GM21723 (cell line): ENCODE measurements around the gene SMNDC1.

Experiments
- ATAC-seq: cut with Tn5 transposase; IDR thresholded peaks from one replicate; pipeline ENCODE4 v1.9.1; 2021; ENCODE audit warnings: mild to moderate bottlenecking, moderate library complexity; ENCODE audit not compliant: unreplicated experiment

The SMNDC1 gene

DNA sequence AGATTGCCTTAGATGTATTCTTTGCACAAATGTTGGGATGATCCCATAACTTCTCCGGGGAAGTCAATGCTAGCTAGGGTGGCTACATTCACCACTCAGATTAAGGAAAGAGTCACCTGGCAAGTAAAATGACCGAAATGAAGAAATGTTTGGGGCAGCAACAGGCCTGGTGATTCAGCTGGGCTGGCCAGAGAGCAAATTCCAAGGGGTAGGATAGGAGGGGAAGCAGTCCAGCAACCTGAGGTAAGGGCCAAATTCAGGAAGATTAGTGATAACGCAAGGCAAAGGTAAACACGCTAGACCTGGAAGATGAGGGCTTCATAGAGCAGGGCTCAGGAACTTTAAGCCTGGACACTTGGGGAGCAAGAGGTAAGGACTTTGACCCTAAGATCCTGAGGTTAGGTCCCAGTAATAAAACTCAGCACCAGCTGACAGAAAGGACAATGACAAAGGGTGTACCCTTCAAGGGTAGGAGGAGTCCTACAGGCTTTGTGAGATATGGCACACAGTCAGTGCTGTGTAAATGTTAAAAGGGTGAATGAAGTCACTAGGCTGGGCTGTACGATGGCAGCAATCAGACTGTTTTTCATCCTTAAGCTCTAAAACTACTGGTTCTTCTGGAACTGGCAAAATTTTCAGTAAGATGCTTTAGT is 22.7 kb upstream of the SMNDC1 start:
- ATAC-seq = no peak

GRCh38 chr10:110326351-110327032 is 21.8 kb upstream of the SMNDC1 start:
- ATAC-seq = no peak

GRCh38 chr10:110324805-110325280 is 20.1 kb upstream of the SMNDC1 start:
- peak; percentile 64 for ATAC-seq

GRCh38 chr10:110324201-110324804 is 19.6 kb upstream of the SMNDC1 start:
- ATAC-seq = peak; percentile 47

DNA sequence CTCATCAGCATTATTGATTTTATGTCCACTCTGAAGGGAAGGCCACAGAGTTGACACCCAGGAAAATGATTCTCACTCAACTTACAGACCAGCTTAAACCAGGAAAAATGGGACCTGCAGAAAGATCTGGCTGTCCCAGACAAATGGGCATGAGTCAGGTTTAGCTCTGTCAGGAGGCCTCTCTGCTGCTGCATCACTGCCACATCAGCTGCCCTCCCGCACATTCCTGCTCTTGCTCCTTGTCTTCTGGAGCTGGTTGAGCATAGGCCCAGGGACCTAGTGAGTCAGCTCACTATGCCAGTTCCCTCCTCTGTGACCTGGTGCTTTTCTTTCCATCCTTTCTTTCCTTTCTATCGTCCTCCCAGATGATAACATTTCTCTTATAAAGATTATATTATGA is 18.8 kb upstream of the SMNDC1 start:
- no peak for ATAC-seq

DNA sequence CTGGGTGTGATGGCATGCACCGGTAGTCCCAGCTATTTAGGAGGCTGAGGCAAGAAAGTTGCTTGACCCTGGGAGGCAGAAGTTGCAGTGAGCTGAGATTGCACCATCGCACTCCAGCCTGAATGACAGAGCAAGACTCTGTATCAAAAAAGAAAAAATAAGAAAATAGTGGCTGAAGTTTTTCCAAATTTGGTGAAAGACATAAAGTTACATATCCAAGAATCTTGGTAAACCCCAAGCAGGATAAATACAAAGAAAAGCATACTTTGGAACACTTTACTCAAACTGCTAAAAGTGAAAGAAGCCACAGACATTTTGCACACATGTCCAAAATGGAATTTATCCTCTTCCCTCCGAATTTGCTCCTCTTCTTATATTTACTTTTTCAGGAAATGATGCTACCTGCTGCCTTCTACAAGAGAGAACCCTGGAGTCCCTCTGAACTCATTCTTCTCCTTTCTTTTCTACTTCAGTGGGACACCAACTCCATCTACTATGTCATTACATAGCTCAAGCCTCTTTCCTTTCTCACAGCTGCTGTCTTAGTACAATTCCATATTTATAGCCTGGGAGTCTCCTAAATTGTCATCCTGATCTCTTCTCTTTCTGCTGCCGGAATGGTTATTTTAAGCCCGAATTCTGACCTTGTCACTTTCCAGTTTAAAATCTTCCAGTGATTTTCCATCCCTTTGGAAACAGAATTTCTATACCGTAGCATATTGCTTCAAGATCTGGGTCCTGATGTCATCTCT is 17.3 kb upstream of the SMNDC1 start:
- ATAC-seq = no peak

DNA sequence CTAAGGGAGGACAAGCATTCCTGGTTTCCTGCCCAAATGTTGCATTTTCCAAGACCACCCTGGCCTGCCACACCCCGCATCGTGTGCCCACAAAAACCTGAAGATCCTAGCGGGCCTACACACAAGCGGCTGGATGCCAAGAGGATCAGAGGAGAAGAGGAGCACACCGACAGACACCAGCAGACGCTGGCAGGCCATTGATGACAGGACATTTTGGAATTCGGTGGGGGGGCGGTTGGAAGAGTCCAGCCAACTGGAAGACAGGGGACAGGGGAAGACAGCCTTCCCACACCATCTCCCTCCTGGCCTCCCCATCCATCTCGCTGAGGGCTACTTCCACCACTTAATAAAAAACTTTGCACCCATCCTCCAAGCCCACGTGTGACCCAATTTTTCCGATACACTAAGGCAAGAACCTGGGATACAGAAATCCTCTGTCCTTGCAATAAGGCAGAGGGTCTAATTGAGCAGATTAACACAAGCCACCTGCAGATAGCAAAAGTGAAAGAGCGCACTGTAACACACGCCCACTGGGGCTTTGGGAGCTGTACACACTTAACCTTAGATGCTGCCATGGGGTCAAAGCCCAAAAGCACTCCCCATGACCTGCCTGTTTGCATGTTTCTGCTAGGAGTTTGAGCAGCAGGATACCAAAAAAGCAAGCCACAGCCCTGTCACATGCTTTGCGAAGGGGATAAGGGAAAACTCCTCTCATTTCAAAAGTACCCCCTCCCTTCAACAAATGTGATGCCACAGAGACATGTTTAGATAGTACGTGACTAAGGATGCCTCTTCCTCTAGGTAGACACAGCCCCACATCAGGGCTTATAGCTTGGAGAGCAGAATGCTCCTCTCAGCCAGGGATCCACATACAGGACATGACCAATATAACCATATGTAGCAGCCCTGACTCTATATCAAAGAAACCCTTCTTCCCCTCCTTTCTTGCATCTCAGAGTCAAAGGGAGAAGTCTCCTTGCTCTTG is 13.4 kb upstream of the SMNDC1 start:
- ATAC-seq = peak; percentile 58

DNA sequence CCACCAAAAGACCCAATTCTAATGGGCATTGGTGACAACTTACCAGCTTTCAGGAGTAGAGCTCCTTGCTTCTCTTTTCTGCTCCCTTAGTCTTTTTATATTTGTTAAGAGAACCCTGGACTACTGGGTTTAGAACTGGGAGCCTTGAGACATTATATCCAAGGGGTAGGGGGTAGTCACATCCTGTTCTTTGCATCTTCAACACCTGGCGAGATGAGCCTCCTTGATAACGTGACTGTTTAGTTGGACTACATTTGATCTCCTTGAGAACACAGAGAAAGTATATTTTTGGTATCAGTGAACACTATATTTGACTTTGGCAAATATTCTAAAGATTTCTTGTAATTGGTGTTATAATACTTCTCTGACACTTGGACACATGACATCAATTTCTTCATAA is 9.0 kb upstream of the SMNDC1 start:
- no peak for ATAC-seq

DNA sequence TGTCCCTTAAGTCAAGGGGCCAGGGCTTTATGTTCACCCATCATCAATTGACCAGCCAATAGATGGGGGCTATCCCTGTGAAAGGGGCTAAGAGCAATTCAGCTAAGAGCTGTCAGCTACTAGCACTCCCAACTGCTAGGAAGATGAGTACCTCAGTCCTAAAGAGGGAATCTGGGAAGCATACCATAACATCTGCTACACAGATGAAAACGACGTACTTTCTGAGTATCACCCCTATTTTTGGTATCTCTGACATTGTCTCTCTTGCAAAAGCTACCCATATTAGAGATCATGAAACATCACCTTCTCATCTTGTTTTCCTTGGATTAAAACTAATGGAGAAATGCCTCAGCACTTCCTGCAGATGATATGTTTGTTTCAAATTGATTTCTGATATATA is 7.5 kb upstream of the SMNDC1 start:
- ATAC-seq = no peak

DNA sequence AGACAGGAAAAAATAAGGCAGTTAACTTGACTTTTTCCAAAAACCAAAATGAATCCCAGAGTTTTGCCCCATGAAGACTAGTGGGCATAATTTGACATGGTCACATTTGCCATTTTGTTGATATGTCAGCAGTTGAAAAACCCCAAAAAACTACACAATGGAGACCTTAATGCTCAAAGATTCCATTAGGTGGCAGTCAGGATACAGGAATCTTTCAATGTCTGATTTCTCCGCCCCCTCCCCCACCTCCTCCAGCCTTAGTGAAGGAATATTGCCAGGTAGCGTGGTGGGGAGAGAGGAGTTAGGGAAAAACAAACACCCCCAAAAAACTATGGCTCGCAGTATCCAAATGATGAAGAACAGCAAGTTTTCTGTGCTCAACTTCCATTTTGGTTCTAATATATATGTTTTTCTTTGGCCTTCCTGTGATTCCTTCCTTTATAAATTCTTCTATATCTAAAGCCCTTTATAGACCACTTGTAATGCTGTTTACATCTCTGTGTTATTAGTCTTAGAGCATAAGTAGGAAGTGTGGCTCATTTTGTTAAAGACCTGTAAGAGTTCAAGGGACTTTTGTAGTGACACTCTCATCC is 6.7 kb upstream of the SMNDC1 start:
- ATAC-seq = peak; percentile 51

GRCh38 chr10:110310741-110311140 is 6.0 kb upstream of the SMNDC1 start:
- no peak for ATAC-seq

DNA sequence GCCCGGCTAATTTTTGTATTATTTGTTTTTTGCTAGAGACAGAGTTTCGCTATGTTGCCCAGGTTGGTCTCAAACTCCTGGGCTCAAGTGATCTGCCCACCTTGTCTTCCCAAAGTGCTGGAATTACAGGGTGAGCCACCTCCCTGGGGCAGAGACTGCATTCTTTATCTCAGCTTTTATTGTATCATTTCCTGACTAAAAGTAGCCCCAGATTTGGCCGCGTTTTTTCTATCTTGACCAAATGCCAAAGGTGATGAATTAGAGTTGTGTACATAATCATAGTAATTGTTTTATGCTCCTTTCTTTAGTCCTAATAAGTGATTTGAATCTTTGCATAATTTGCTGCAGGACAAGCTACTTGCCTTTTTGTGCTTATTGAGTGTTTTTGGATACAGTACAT is 3.1 kb upstream of the SMNDC1 start:
- ATAC-seq = no peak

DNA sequence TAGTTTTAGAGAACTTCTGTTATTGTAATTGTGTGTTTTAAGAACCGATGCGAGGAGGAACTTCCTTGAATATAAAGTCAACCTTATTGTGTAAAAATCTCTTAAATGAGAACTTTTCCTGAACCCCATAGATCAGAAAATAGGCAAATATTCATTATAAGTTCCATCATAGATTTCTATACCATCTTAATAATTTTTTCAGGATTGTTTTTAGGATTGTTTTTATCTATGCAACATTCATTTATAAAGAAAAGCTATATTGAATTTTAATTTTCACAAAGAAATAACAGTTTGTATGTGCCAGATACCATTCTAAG is 1.7 kb upstream of the SMNDC1 start:
- ATAC-seq = no peak

DNA sequence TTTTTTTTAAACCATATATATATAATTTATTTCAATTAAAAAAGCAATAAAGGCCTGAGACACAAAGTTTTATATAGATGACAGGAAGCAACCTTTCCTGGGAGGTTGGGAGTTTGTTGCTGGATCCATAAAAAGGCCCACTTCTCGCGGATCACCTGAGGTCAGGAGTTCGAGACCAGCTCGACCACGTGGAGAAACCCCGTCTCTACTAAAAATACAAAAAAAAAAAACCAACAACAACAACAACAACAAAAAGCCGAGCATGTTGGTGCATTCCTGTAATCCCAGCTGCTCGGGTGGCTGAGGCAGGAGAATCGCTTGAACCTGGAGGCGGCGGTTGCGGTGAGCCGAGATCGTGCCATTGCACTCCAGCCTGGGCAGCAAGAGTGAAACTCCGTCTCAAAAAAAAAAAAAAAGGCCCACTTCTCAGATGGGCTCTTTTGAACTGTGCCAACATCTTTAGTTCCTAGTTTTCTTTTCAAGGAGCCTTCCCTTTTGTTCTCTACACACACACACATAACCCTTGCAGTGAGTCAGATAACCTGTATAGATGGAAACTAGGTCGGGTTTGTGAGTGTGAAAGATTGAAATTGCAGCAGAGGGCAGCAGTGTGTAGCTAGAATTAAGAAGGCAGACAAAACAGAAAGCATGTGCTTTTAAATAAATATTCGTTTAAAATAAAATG is 1.2 kb upstream of the SMNDC1 start:
- peak; percentile 57 for ATAC-seq

GRCh38 chr10:110304394-110304779 is 333 bp downstream of the SMNDC1 start:
- peak; percentile 48 for ATAC-seq

DNA sequence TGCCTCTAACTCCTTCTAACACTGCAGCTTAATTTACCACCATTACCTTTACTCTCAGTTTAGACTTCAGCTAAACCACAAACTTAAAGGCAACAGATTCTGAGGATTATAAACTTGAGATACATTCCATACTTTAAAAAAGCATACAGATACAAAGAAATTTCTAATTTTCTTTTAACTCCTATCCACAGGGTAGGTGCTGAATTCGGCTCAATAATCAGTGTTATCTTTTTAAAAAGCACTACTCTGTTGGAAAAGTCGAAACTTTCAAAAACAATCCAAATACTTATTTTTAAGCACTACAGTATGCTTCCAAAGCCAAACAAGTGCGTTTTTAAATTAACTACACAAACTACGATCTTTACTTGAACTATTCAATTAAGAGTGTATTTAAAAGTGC is 1.0 kb downstream of the SMNDC1 start:
- ATAC-seq = no peak

GRCh38 chr10:110300486-110300986 is 4.2 kb downstream of the SMNDC1 start:
- ATAC-seq = no peak

- no peak for ATAC-seq
Observed at GRCh38 chr10:110296966-110297365, 7.8 kb downstream of the SMNDC1 start.

DNA sequence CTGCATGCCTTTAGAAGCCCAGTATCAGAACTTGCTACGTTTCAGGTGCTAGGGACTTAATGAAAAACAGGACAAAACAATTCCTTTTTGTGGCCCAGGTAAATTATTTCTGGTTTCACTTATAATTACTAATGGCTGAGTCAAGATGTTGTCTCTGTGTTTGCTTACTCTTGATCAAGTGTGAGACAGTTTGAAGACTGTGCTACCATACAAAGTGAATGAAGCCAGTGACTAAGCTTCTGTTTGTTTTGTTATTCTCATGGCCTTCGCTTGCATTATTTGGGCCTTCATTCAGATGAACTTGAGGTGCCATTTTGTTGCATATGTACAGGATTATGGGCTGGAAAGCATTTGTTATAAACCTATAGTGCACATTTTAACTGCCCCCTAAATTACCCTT is 17.9 kb downstream of the SMNDC1 start:
- ATAC-seq = no peak
